ENCODE measurements around the gene SDHA.
A peak's percentile ranks its signal among the peaks of the same experiment; 100 is the strongest.

SDHA gene
- total RNA-seq = 33.3 to 33.4 reads per million in 2 donors

GRCh38 chr5:217494-218456, at the start of gene SDHA, which contains the start of gene CCDC127:
Gene SDHA, plus strand, starts transcription at chr5:218320. Its CDS starts 36 bp downstream, at chr5:218356.
Gene CCDC127, minus strand, starts transcription at chr5:218153. Its CDS starts 1,304 bp downstream, at chr5:216849.
- DNase-seq = peak; percentile 99

- DNase-seq = no peak
Observed at GRCh38 chr5:169071-169727, 48.9 kb upstream of the SDHA start.

- no peak for DNase-seq
Observed at GRCh38 chr5:169728-170094, 48.4 kb upstream of the SDHA start.

- no peak for DNase-seq
Observed at GRCh38 chr5:170971-171800, 46.9 kb upstream of the SDHA start.

GRCh38 chr5:171801-172331, 46.3 kb upstream of the SDHA start:
- no peak for DNase-seq

- no peak for DNase-seq
Observed at GRCh38 chr5:172421-172820, 45.7 kb upstream of the SDHA start.

GRCh38 chr5:172841-173251, 45.3 kb upstream of the SDHA start:
- no peak for DNase-seq

- DNase-seq = no peak
Observed at GRCh38 chr5:173392-174290, 44.5 kb upstream of the SDHA start.

- DNase-seq = no peak
Observed at GRCh38 chr5:174291-174600, 43.9 kb upstream of the SDHA start.

GRCh38 chr5:174876-175465, 43.1 kb upstream of the SDHA start:
- no peak for DNase-seq

GRCh38 chr5:176296-176823, 41.8 kb upstream of the SDHA start:
- no peak for DNase-seq

GRCh38 chr5:178110-178509, 40.0 kb upstream of the SDHA start:
- no peak for DNase-seq

GRCh38 chr5:179401-179800, 38.7 kb upstream of the SDHA start:
- DNase-seq = no peak

- no peak for DNase-seq
Observed at GRCh38 chr5:180286-180918, 37.7 kb upstream of the SDHA start.

- DNase-seq = no peak
Observed at GRCh38 chr5:181160-181559, 37.0 kb upstream of the SDHA start.

GRCh38 chr5:181566-181965, 36.6 kb upstream of the SDHA start:
- no peak for DNase-seq

GRCh38 chr5:182126-182525, 36.0 kb upstream of the SDHA start:
- no peak for DNase-seq

- DNase-seq = no peak
Observed at GRCh38 chr5:184471-184870, 33.6 kb upstream of the SDHA start.

- no peak for DNase-seq
Observed at GRCh38 chr5:185095-186070, 32.7 kb upstream of the SDHA start.

Data from activated gamma-delta T cell (primary cell).